CD4-positive, alpha-beta T cell (primary cell): Measurements from ENCODE around the gene RAD52. TPM values are rescaled to one million over a fixed set of nuclear protein-coding genes. Genes with fewer than 3 reads are reported as not detected.

Experiments
- ATAC-seq: fragments of 200-7000 bp; cut with Tn5 transposase; one replicate; pipeline ENCODE4 v1.10.0; 2022; ENCODE audit warnings: mild to moderate bottlenecking; ENCODE audit not compliant: poor library complexity
- CTCF ChIA-PET: fragments of 350-600 bp; sonication (Branson Sonifier 250); formaldehyde crosslinking; loops from one replicate; lab custom pipeline; 2021; ENCODE audit warnings: antibody characterized with exemption, inconsistent platforms; lab: Charles Lee
- POLR2A ChIA-PET: fragments of 350-600 bp; sonication (Branson Sonifier 250); formaldehyde crosslinking; loops from one replicate; lab custom pipeline; 2021; ENCODE audit warnings: antibody characterized with exemption, inconsistent platforms; lab: Charles Lee
- DNase-seq, 14 experiments: peaks; one replicate each; pipeline ENCODE4 v3.0.0-alpha.2; 2013 to 2020; ENCODE audit warnings: mixed read lengths in 2 of 14
- H3K27ac ChIP-seq, 2 donors: one replicate each; pipeline versions ENCODE4 v1.5.1 to v1.7.0; 2013; ENCODE audit warnings: low read length in 2 of 2, low read depth in 1 of 2, mild to moderate bottlenecking in 1 of 2
- H3K27me3 ChIP-seq, 2 experiments: 1 replicate in 1 of 2; 2 replicates in 1 of 2; pipeline versions ENCODE4 v1.6.1 to v1.7.0; 2013; ENCODE audit warnings: low read length in 2 of 2, control low read depth in 1 of 2, mild to moderate bottlenecking in 1 of 2, moderate library complexity in 1 of 2; ENCODE audit not compliant: insufficient read depth in 2 of 2, control insufficient read depth in 1 of 2
- H3K36me3 ChIP-seq: one replicate; pipeline ENCODE4 v1.6.1; 2013; ENCODE audit warnings: low read length, control low read depth; ENCODE audit not compliant: insufficient read depth
- H3K4me1 ChIP-seq: one replicate; pipeline ENCODE4 v1.6.1; 2013; ENCODE audit warnings: low read length, control low read depth; ENCODE audit not compliant: insufficient read depth
- H3K4me3 ChIP-seq: one replicate; pipeline ENCODE4 v1.5.1; 2013; ENCODE audit warnings: mild to moderate bottlenecking, low read length, moderate library complexity
- H3K9me3 ChIP-seq, 2 experiments: 1 replicate in 1 of 2; 2 replicates in 1 of 2; pipeline versions ENCODE4 v1.6.1 to v1.7.0; 2013; ENCODE audit warnings: low read length in 2 of 2, mild to moderate bottlenecking in 2 of 2, control low read depth in 1 of 2, moderate library complexity in 1 of 2; ENCODE audit not compliant: control insufficient read depth in 1 of 2, insufficient read depth in 1 of 2
- H3K27ac Mint-ChIP-seq: one replicate; pipeline ENCODE4 v1.8.0; 2020; ENCODE audit warnings: mixed read lengths
- H3K27me3 Mint-ChIP-seq: one replicate; pipeline ENCODE4 v1.8.0; 2021; ENCODE audit warnings: mixed read lengths
- H3K36me3 Mint-ChIP-seq: one replicate; pipeline ENCODE4 v1.8.0; 2021; ENCODE audit warnings: low read depth, mixed read lengths
- H3K4me1 Mint-ChIP-seq: one replicate; pipeline ENCODE4 v1.8.0; 2021; ENCODE audit warnings: low read depth, mixed read lengths
- H3K4me3 Mint-ChIP-seq: one replicate; pipeline ENCODE4 v1.8.0; 2020; ENCODE audit warnings: mild to moderate bottlenecking, mixed read lengths
- H3K9me3 Mint-ChIP-seq: one replicate; pipeline ENCODE4 v1.8.0; 2020; ENCODE audit warnings: mixed read lengths
- intact Hi-C, 2 experiments: fragments of 100-400 bp; cut with DNase I in 1 of 2; cut with micrococcal nuclease in 1 of 2; formaldehyde crosslinking; loops; one replicate each; pipeline versions ENCODE4 v1.15.1 to v1.9.0; 2023 to 2025; cut with DNase I, micrococcal nuclease
- total RNA-seq, 174 experiments: library from RNA in 2 of 174; stranded (reverse) in 2 of 174; gene quantifications; one replicate each; pipeline ENCODE4 v1.2.3 and lab custom pipeline; 2021 to 2026
- TF ChIP-seq, protein P1 (sequence below): fragments of 200-600 bp; IDR thresholded peaks from one replicate; pipeline ENCODE4 v1.8.0; 2022; ENCODE audit warnings: antibody characterized with exemption, mild to moderate bottlenecking

Gene RAD52
- total RNA-seq, 2 experiments from 2014 or later = 7.0 to 8.1 TPM

DNA sequence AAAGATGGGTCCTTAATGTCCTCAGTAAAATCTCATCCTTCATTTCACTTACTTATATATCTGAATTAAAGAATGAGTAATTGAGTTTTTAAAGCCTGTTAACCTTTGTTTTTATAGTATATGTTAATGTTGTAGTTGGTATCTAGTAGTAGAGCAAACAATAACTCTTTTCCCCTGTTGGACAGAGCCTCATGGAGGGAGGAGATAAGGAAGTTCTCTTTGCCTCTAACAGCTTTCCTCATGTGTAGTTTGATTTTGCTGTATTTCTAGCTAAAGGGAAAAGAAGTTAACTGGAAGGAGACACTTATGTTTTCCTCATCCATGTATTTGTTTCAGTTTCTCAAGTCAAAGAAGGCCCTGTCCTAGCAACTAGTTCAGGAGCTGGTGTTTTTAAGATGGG, 55.3 kb downstream of the RAD52 start:
- peaks cover 81% of the 10 kb centered on the region for H3K36me3 Mint-ChIP-seq
- no peaks in the 10 kb centered on the region for H3K9me3 ChIP-seq
- H3K27me3 ChIP-seq = no peaks in the 10 kb centered on the region
- no peaks in the 10 kb centered on the region for H3K9me3 Mint-ChIP-seq
- ATAC-seq = no peak
- H3K4me1 ChIP-seq = no peaks in the 10 kb centered on the region
- no peak overlapping the region for H3K4me3 Mint-ChIP-seq
- ChIA-PET POLR2A (no interaction called here), CTCF (no interaction called here)
- intact Hi-C loops = no loop called here
- H3K27me3 Mint-ChIP-seq = no peaks in the 10 kb centered on the region
- no peak overlapping the region for H3K27ac Mint-ChIP-seq
- no peak for DNase-seq
- TF ChIP-seq, protein P1, sequence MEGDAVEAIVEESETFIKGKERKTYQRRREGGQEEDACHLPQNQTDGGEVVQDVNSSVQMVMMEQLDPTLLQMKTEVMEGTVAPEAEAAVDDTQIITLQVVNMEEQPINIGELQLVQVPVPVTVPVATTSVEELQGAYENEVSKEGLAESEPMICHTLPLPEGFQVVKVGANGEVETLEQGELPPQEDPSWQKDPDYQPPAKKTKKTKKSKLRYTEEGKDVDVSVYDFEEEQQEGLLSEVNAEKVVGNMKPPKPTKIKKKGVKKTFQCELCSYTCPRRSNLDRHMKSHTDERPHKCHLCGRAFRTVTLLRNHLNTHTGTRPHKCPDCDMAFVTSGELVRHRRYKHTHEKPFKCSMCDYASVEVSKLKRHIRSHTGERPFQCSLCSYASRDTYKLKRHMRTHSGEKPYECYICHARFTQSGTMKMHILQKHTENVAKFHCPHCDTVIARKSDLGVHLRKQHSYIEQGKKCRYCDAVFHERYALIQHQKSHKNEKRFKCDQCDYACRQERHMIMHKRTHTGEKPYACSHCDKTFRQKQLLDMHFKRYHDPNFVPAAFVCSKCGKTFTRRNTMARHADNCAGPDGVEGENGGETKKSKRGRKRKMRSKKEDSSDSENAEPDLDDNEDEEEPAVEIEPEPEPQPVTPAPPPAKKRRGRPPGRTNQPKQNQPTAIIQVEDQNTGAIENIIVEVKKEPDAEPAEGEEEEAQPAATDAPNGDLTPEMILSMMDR = no peak
- no peak overlapping the region for H3K4me3 ChIP-seq
- no peaks in the 10 kb centered on the region for H3K4me1 Mint-ChIP-seq
- H3K36me3 ChIP-seq = peaks cover 82% of the 10 kb centered on the region
- no peak overlapping the region for H3K27ac ChIP-seq

GRCh38 chr12:886206-886605, 63.3 kb downstream of the RAD52 start:
- DNase-seq (no peak), ATAC-seq (no peak)
- ChIA-PET CTCF (no interaction called here), POLR2A (no interaction called here)
- Mint-ChIP-seq H3K4me1 (no peaks in the 10 kb centered on the region), H3K36me3 (peaks cover 96% of the 10 kb centered on the region), H3K27me3 (no peaks in the 10 kb centered on the region), H3K27ac (no peak overlapping the region), H3K4me3 (no peak overlapping the region), H3K9me3 (no peaks in the 10 kb centered on the region)
- intact Hi-C loops = no loop called here
- Histone ChIP-seq H3K27me3 (no peaks in the 10 kb centered on the region), H3K27ac (no peak overlapping the region), H3K4me1 (no peaks in the 10 kb centered on the region), H3K36me3 (peaks cover 95% of the 10 kb centered on the region), H3K4me3 (no peak overlapping the region), H3K9me3 (no peaks in the 10 kb centered on the region)
- TF ChIP-seq, protein P1 = no peak

- POLR2A ChIA-PET = no interaction called here
Measured at GRCh38 chr12:885701-886100, 63.8 kb downstream of the RAD52 start.

More at GRCh38 chr12:885701-886100, 63.8 kb downstream of the RAD52 start:
- intact Hi-C loops = no loop called here
- no peaks in the 10 kb centered on the region for H3K4me1 Mint-ChIP-seq
- ATAC-seq (no peak), DNase-seq (no peak)
- TF ChIP-seq, protein P1 = no peak
- H3K36me3 Mint-ChIP-seq = peaks cover 96% of the 10 kb centered on the region
- no peaks in the 10 kb centered on the region for H3K9me3 Mint-ChIP-seq
- Histone ChIP-seq H3K4me1 (no peaks in the 10 kb centered on the region), H3K4me3 (no peak overlapping the region), H3K27ac (no peak overlapping the region), H3K9me3 (no peaks in the 10 kb centered on the region), H3K27me3 (no peaks in the 10 kb centered on the region), H3K36me3 (peaks cover 100% of the 10 kb centered on the region)
- CTCF ChIA-PET = no interaction called here
- H3K4me3 Mint-ChIP-seq = no peak overlapping the region
- no peaks in the 10 kb centered on the region for H3K27me3 Mint-ChIP-seq
- H3K27ac Mint-ChIP-seq = peak overlapping the region; percentile 6
